Adipocyte (in vitro differentiated cells): Measurements from ENCODE around the gene TRA2B.
"Not testable (repeated sequence)": the region's sequence is repeated elsewhere in the genome, so short reads cannot be mapped to it uniquely, and the experiment has no call there.

ENCODE experiments used
- DNase-seq: peaks from one replicate; pipeline ENCODE4 v3.0.0-alpha.2; 2015; ENCODE audit warnings: low read depth
- H3K27me3 ChIP-seq: replicated peaks from 2 replicates; pipeline ENCODE4 v1.7.0; 2013; ENCODE audit warnings: mild to moderate bottlenecking, low read length, moderate library complexity; ENCODE audit not compliant: control insufficient read depth, insufficient read depth
- H3K36me3 ChIP-seq: 2 replicates; pipeline ENCODE4 v1.7.0; 2013; ENCODE audit warnings: low read length, mild to moderate bottlenecking, moderate library complexity; ENCODE audit not compliant: control insufficient read depth, insufficient read depth, severe bottlenecking
- H3K4me1 ChIP-seq: 2 replicates; pipeline ENCODE4 v1.7.0; 2013; ENCODE audit warnings: mild to moderate bottlenecking, low read length, moderate library complexity; ENCODE audit not compliant: control insufficient read depth, insufficient read depth
- H3K4me3 ChIP-seq: 2 replicates; pipeline ENCODE4 v1.7.0; 2013; ENCODE audit warnings: mild to moderate bottlenecking, low read length, moderate library complexity
- H3K9ac ChIP-seq: 2 replicates; pipeline ENCODE4 v1.7.0; 2013; ENCODE audit warnings: mild to moderate bottlenecking, low read length, moderate library complexity
- H3K9me3 ChIP-seq: 2 replicates; pipeline ENCODE4 v1.7.0; 2013; ENCODE audit warnings: mild to moderate bottlenecking, low read length, moderate library complexity; ENCODE audit not compliant: control insufficient read depth

Gene TRA2B

GRCh38 chr3:185909913-185910312 lies 27.9 kb downstream of the TRA2B start:
- peaks cover 21% of the 10 kb centered on the region for H3K36me3 ChIP-seq
- not testable (repeated sequence) for H3K4me3 ChIP-seq, H3K9ac ChIP-seq, H3K9me3 ChIP-seq, H3K27me3 ChIP-seq, H3K4me1 ChIP-seq, DNase-seq

- Histone ChIP-seq H3K4me3 (no peak overlapping the region), H3K4me1 (peaks cover 7% of the 10 kb centered on the region), H3K9me3 (no peaks in the 10 kb centered on the region), H3K27me3 (no peaks in the 10 kb centered on the region), H3K36me3 (no peaks in the 10 kb centered on the region), H3K9ac (no peak overlapping the region)
- DNase-seq: peak; percentile 77
Measured at GRCh38 chr3:185900228-185900627, 37.6 kb downstream of the TRA2B start.

GRCh38 chr3:185896636-185897035 lies 41.2 kb downstream of the TRA2B start:
- Histone ChIP-seq H3K27me3 (no peaks in the 10 kb centered on the region), H3K4me3 (no peak overlapping the region), H3K36me3 (no peaks in the 10 kb centered on the region), H3K9me3 (no peaks in the 10 kb centered on the region), H3K4me1 (peaks cover 7% of the 10 kb centered on the region), H3K9ac (no peak overlapping the region)
- no peak for DNase-seq

- no peak for DNase-seq
- no peaks in the 10 kb centered on the region for H3K9me3 ChIP-seq
- peaks cover 6% of the 10 kb centered on the region for H3K4me1 ChIP-seq
- H3K9ac ChIP-seq: no peak overlapping the region
- no peaks in the 10 kb centered on the region for H3K36me3 ChIP-seq
- peaks cover 3% of the 10 kb centered on the region for H3K27me3 ChIP-seq
- H3K4me3 ChIP-seq: no peak overlapping the region
Measured at GRCh38 chr3:185887066-185887465, 50.7 kb downstream of the TRA2B start.

- no peak for DNase-seq
- Histone ChIP-seq H3K4me3 (no peak overlapping the region), H3K4me1 (peaks cover 6% of the 10 kb centered on the region), H3K27me3 (peaks cover 3% of the 10 kb centered on the region), H3K9ac (no peak overlapping the region), H3K9me3 (no peaks in the 10 kb centered on the region), H3K36me3 (no peaks in the 10 kb centered on the region)
Measured at GRCh38 chr3:185884641-185885040, 53.2 kb downstream of the TRA2B start.

GRCh38 chr3:185881926-185882325 lies 55.9 kb downstream of the TRA2B start:
- peaks cover 6% of the 10 kb centered on the region for H3K4me1 ChIP-seq
- H3K27me3 ChIP-seq: no peaks in the 10 kb centered on the region
- H3K36me3 ChIP-seq: no peaks in the 10 kb centered on the region
- DNase-seq: no peak
- H3K9ac ChIP-seq: no peak overlapping the region
- H3K9me3 ChIP-seq: no peaks in the 10 kb centered on the region
- H3K4me3 ChIP-seq: no peak overlapping the region

GRCh38 chr3:185880600-185880999 lies 57.2 kb downstream of the TRA2B start:
- Histone ChIP-seq H3K9ac (no peak overlapping the region), H3K27me3 (no peaks in the 10 kb centered on the region), H3K4me1 (peaks cover 6% of the 10 kb centered on the region), H3K4me3 (no peak overlapping the region), H3K36me3 (no peaks in the 10 kb centered on the region), H3K9me3 (no peaks in the 10 kb centered on the region)
- DNase-seq: no peak

- Histone ChIP-seq H3K9me3 (no peaks in the 10 kb centered on the region), H3K4me1 (no peaks in the 10 kb centered on the region)
- no peak for DNase-seq
Measured at GRCh38 chr3:185878920-185879319, 58.9 kb downstream of the TRA2B start.

GRCh38 chr3:185874119-185874518 lies 63.7 kb downstream of the TRA2B start:
- H3K27me3 ChIP-seq: no peaks in the 10 kb centered on the region
- no peaks in the 10 kb centered on the region for H3K36me3 ChIP-seq
- no peak overlapping the region for H3K4me3 ChIP-seq
- no peak for DNase-seq
- no peaks in the 10 kb centered on the region for H3K9me3 ChIP-seq
- no peaks in the 10 kb centered on the region for H3K4me1 ChIP-seq
- no peak overlapping the region for H3K9ac ChIP-seq

More at GRCh38 chr3:185878920-185879319, 58.9 kb downstream of the TRA2B start:
- Histone ChIP-seq H3K4me3 (no peak overlapping the region), H3K9ac (no peak overlapping the region), H3K36me3 (no peaks in the 10 kb centered on the region), H3K27me3 (no peaks in the 10 kb centered on the region)

- no peaks in the 10 kb centered on the region for H3K36me3 ChIP-seq
- no peak overlapping the region for H3K9ac ChIP-seq
- no peaks in the 10 kb centered on the region for H3K4me1 ChIP-seq
- no peak overlapping the region for H3K4me3 ChIP-seq
- H3K27me3 ChIP-seq: peaks cover 7% of the 10 kb centered on the region
- peaks cover 4% of the 10 kb centered on the region for H3K9me3 ChIP-seq
- DNase-seq: no peak
Measured at GRCh38 chr3:185867650-185868049, 70.2 kb downstream of the TRA2B start.

GRCh38 chr3:185866995-185867394 lies 70.8 kb downstream of the TRA2B start:
- no peaks in the 10 kb centered on the region for H3K36me3 ChIP-seq
- H3K4me3 ChIP-seq: no peak overlapping the region
- no peaks in the 10 kb centered on the region for H3K4me1 ChIP-seq
- H3K9me3 ChIP-seq: peaks cover 4% of the 10 kb centered on the region
- no peak overlapping the region for H3K9ac ChIP-seq
- no peak for DNase-seq
- peaks cover 7% of the 10 kb centered on the region for H3K27me3 ChIP-seq

GRCh38 chr3:185866555-185866954 lies 71.3 kb downstream of the TRA2B start:
- H3K9ac ChIP-seq: no peak overlapping the region

More at GRCh38 chr3:185866555-185866954, 71.3 kb downstream of the TRA2B start:
- no peak for DNase-seq
- Histone ChIP-seq H3K4me3 (no peak overlapping the region), H3K9me3 (peaks cover 4% of the 10 kb centered on the region), H3K36me3 (no peaks in the 10 kb centered on the region), H3K4me1 (no peaks in the 10 kb centered on the region), H3K27me3 (peaks cover 7% of the 10 kb centered on the region)
